HUES6 (cell line): Measurements from ENCODE around the gene TCP11.
A peak's percentile ranks its signal among the peaks of the same experiment; 100 is the strongest.

Experiments used
- H3K27ac ChIP-seq: 2 replicates; pipeline ENCODE4 v1.7.0; 2013; ENCODE audit warnings: low read depth, mild to moderate bottlenecking, low read length, inconsistent platforms
- H3K27me3 ChIP-seq: 2 replicates; pipeline ENCODE4 v1.6.1; 2013; ENCODE audit warnings: low read length; ENCODE audit not compliant: control insufficient read depth, insufficient read depth
- H3K36me3 ChIP-seq: 2 replicates; pipeline ENCODE4 v1.6.1; 2013; ENCODE audit warnings: low read length; ENCODE audit not compliant: control insufficient read depth, insufficient read depth
- H3K4me1 ChIP-seq: 2 replicates; pipeline ENCODE4 v1.6.1; 2013; ENCODE audit warnings: low read length; ENCODE audit not compliant: control insufficient read depth, insufficient read depth
- H3K4me3 ChIP-seq: 2 replicates; pipeline ENCODE4 v1.5.1; 2013; ENCODE audit warnings: low read depth, low read length
- H3K9ac ChIP-seq: one replicate; pipeline ENCODE4 v1.6.1; 2013; ENCODE audit warnings: mild to moderate bottlenecking, low read length
- H3K9me3 ChIP-seq: 2 replicates; pipeline ENCODE4 v1.6.1; 2013; ENCODE audit warnings: low read depth, low read length; ENCODE audit not compliant: control insufficient read depth, insufficient read depth

Gene TCP11

DNA sequence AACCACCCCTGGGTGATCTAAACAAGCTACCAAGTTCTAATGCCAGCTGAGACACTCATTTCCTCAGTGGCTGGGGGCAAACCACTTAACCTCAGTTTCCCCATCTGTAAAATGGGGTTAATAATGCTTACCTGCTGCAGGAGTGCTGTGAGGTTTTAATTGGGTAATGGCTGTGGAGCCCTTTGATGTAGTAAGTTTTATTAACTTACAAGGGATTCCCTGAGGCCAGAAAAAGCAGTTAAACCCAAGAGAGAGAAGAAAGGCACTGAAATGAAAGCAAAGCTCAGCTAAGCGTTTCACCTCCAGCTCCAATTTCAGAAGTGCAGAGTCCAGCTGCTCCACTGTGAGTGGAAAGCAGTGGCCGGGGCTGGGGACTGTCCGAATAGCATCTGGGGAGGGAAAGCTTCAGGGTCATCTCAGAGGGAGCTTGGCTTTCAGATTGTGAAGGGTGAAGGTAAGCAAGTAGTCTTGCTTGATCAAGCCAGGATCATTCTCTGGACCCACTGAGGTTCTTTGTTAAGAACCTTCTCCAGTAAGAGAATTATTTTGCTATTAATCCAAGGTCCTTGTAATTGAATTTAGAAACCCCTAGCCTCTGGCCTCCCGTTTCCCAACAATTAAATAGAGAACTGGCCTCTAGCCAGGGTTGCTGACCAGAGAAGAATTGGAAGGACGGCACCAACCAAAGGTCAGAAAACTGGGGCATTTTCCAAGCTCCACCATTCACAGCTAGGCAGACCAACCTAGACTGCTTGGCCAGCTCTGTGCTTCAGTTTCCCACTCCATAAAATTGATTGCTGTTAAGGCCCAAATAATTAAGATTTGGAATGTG is 20.9 kb upstream of the TCP11 start:
- Histone ChIP-seq H3K9me3 (no peaks in the 10 kb centered on the region), H3K4me3 (no peak overlapping the region), H3K36me3 (no peaks in the 10 kb centered on the region), H3K9ac (no peak overlapping the region), H3K27me3 (no peaks in the 10 kb centered on the region), H3K4me1 (peaks cover 14% of the 10 kb centered on the region), H3K27ac (no peak overlapping the region)

- no peak overlapping the region for H3K9ac ChIP-seq
- H3K9me3 ChIP-seq = no peaks in the 10 kb centered on the region
- H3K27ac ChIP-seq = no peak overlapping the region
- H3K4me3 ChIP-seq = no peak overlapping the region
- no peaks in the 10 kb centered on the region for H3K36me3 ChIP-seq
- peaks cover 11% of the 10 kb centered on the region for H3K4me1 ChIP-seq
- no peaks in the 10 kb centered on the region for H3K27me3 ChIP-seq
These were observed 20.1 kb upstream of the TCP11 start for GRCh38 chr6:35161266-35161665.

GRCh38 chr6:35160642-35161041 is 19.5 kb upstream of the TCP11 start:
- Histone ChIP-seq H3K9me3 (no peaks in the 10 kb centered on the region), H3K4me3 (no peak overlapping the region), H3K27me3 (no peaks in the 10 kb centered on the region), H3K36me3 (no peaks in the 10 kb centered on the region), H3K4me1 (peaks cover 4% of the 10 kb centered on the region), H3K27ac (no peak overlapping the region), H3K9ac (no peak overlapping the region)

DNA sequence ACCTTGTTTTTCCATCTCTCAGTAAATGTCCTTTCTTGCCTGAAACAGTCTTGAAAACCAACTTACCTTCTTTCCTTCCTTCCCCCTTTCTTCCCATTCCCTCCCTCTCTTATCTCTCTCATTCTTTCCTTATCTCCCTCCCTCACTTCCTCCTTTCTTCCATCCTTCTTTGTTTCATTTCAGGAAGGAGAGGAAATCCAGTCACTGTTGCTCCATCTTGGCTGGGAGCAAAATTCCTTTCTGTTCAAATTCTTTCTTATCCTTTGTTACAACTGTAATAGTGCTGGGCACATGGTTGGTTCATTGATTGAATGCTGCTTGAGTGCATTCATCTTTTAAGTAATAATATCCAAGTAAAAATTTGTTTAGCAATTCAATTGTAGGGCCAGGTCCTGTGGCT is 17.4 kb upstream of the TCP11 start:
- Histone ChIP-seq H3K36me3 (no peaks in the 10 kb centered on the region), H3K27me3 (no peaks in the 10 kb centered on the region), H3K4me3 (no peak overlapping the region), H3K27ac (no peak overlapping the region), H3K9ac (no peak overlapping the region), H3K9me3 (no peaks in the 10 kb centered on the region), H3K4me1 (no peaks in the 10 kb centered on the region)

DNA sequence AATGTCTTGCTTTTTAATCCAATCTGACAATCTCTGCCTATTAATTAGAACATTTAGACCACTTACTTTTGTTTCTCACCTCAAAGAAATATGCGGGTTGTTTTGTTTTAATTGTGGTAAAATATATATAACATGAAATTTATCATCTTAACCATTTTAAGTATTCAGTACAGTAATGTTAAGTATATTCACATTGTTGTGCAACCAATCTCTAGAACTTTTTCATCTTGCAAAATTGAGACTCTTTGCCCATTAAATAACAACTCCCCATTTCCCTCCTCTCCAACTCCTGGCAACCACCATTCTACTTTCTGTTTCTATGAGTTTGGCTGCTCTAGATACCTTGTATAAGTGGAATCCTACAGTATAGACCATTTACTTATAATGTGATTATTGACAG is 13.8 kb upstream of the TCP11 start:
- no peaks in the 10 kb centered on the region for H3K9me3 ChIP-seq
- H3K27ac ChIP-seq = no peak overlapping the region
- H3K4me3 ChIP-seq = no peak overlapping the region
- H3K36me3 ChIP-seq = no peaks in the 10 kb centered on the region
- no peaks in the 10 kb centered on the region for H3K4me1 ChIP-seq
- no peaks in the 10 kb centered on the region for H3K27me3 ChIP-seq
- no peak overlapping the region for H3K9ac ChIP-seq

DNA sequence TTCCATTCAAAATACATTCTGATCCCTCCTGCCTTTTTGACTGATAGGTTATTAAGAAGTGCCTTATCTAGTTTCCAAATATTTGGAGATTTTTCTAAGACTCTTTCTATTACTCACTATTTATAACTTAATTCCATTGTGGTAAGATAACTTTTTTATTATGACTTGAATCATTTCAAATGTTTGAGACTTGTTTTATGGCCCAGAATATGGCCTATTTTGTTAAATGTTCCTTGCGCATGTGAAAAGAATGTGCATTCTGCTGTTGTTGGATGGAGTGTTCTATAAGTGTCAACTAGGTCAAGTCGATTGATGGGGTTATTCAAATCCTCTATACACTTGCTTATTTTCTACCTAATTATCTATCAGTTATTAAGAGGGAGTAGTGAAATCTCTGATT is 13.1 kb upstream of the TCP11 start:
- Histone ChIP-seq H3K9me3 (no peaks in the 10 kb centered on the region), H3K27me3 (no peaks in the 10 kb centered on the region), H3K9ac (no peak overlapping the region), H3K27ac (no peak overlapping the region), H3K4me1 (no peaks in the 10 kb centered on the region), H3K4me3 (no peak overlapping the region), H3K36me3 (no peaks in the 10 kb centered on the region)

DNA sequence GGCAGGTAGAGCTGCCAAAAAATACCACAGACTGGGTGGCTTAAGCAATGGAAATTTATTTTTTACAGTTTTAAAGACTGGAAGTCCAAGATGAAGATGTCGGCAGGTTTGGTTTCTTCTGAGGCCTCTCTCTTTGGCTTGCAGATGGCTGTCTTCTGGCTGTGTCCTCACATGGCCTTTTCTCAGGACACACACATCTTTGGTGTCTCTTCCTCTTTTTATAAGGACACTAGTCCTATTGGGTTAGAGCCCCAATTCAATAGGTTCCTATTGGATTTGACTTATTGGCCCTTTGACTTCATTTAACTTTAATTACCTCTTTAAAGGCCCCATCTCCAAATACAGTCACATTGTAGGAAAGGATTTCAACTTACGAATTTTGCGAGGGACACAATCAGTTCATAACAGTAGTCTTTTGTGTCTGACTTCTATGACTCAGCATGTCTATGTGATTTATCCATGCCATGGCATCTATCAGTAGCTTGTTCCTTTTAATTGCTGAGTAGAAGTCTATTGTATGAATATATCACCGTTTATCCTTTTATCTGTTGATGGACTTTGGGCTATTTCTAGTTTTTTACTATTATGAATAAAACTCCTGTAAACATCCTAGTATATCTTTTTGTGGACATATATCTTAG is 11.0 kb upstream of the TCP11 start:
- Histone ChIP-seq H3K27me3 (no peaks in the 10 kb centered on the region), H3K36me3 (no peaks in the 10 kb centered on the region), H3K9ac (no peak overlapping the region), H3K4me1 (peaks cover 16% of the 10 kb centered on the region), H3K27ac (no peak overlapping the region), H3K9me3 (no peaks in the 10 kb centered on the region), H3K4me3 (no peak overlapping the region)

- H3K27ac ChIP-seq = no peak overlapping the region
- H3K4me1 ChIP-seq = peaks cover 23% of the 10 kb centered on the region
- no peaks in the 10 kb centered on the region for H3K27me3 ChIP-seq
These were observed 10.3 kb upstream of the TCP11 start for GRCh38 chr6:35151466-35151865.

DNA sequence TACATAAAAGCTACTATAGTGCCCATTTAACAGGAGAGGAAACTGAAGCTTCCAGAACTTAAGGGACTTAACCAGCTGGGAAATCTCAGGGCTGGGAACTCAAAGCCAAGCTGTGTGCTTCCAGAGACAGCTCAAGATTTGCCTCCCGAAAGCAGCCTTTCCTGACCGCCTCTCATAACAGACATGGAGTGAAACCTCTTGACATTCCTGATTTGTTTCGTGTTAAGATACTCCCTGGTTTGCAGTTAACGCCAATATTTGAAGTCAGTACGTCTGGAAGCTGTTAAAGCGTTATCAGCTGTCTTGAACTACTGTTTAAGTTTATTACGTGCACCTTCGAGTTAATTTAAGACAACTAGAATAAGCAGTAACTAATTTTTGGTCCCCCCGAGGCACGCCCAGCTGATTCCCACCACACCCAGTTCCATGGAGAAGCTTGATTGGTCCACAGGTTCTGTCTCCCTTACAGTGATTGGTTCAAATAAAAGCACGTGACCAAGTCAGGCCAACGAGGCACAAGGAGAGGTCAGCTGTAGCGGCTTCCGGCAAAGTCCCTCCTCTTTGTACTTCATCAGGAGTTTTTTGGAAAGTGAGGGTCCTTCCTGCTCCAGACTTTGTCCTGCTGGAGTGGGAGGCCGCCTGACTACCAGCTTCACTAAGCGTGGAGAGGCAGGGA is 8.9 kb upstream of the TCP11 start:
- no peaks in the 10 kb centered on the region for H3K9me3 ChIP-seq
- H3K9ac ChIP-seq = no peak overlapping the region
- H3K36me3 ChIP-seq = no peaks in the 10 kb centered on the region
- no peak overlapping the region for H3K4me3 ChIP-seq
- no peaks in the 10 kb centered on the region for H3K27me3 ChIP-seq
- H3K27ac ChIP-seq = no peak overlapping the region
- H3K4me1 ChIP-seq = peaks cover 24% of the 10 kb centered on the region

More at GRCh38 chr6:35151466-35151865, 10.3 kb upstream of the TCP11 start:
- Histone ChIP-seq H3K9me3 (no peaks in the 10 kb centered on the region), H3K36me3 (no peaks in the 10 kb centered on the region), H3K4me3 (no peak overlapping the region), H3K9ac (no peak overlapping the region)

DNA sequence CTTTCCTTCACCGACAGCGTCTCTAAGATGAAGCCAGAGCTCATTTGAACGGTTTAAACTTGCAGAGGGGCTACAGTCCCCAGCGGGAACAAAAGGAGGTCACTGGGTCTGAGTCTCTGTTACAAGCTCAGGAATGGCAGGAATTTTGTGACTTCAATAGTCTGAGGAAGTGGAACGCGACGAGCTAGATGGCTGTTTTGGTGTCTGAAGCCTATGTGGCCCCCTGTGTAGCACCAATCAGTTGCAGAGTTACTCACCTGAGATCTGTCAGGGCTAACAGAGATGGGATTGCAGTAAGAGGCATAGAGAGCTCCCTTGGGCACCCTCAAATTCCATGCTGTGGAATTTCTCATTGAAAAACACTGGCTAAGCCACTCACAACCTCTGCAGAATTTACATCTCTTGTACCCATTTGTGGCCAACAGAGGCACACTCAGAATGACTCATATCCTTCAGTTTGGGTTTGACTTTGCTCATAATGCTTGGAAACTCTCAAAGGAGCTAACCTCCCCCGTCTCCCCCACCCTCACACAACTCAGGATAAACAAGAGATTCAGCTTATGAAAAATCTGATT is 7.1 kb upstream of the TCP11 start:
- Histone ChIP-seq H3K36me3 (no peaks in the 10 kb centered on the region), H3K9me3 (no peaks in the 10 kb centered on the region), H3K9ac (no peak overlapping the region), H3K27ac (no peak overlapping the region; the same call in 1 of the 2 replicates), H3K27me3 (no peaks in the 10 kb centered on the region), H3K4me3 (peak overlapping the region; percentile 8; the same call in 1 of the 2 replicates), H3K4me1 (peaks cover 24% of the 10 kb centered on the region)

DNA sequence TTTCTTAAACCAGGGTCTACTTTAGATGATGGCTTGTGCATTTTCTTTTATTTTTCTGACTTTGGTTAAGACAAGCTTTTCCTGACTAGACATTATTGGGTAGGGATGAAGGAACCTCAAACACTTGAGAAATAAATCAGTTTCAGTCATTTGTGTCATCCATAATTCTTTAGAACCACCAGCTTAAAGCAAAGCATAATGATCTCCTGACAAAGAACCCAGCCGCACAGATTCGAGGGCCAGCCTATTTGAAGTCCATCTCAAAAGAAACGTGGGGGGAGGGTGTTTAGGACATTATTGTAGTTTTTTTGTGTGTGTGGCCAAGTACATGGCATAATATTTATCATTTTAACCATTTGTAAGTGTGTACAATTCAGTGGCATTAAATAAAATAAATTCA is 6.3 kb upstream of the TCP11 start:
- Histone ChIP-seq H3K4me3 (no peak overlapping the region), H3K9ac (no peak overlapping the region), H3K36me3 (no peaks in the 10 kb centered on the region), H3K27me3 (no peaks in the 10 kb centered on the region), H3K27ac (no peak overlapping the region), H3K4me1 (peaks cover 24% of the 10 kb centered on the region), H3K9me3 (no peaks in the 10 kb centered on the region)
